WTC11 (cell line): ENCODE results near the gene SPATS2. TPM values are rescaled to one million over a fixed set of nuclear protein-coding genes. Genes with fewer than 3 reads are reported as not detected.

Experiments used
- ATAC-seq: fragments of 200-7000 bp; cut with Tn5 transposase; 2 replicates; pipeline ENCODE4 v1.10.0; 2021; ENCODE audit warnings: mild to moderate bottlenecking, moderate library complexity
- CTCF ChIA-PET: fragments of 300-600 bp; sonication (Branson Sonifier 250); formaldehyde crosslinking; loops from one replicate; lab custom pipeline; 2021; ENCODE audit warnings: antibody characterized with exemption; lab: Charles Lee
- POLR2A ChIA-PET: fragments of 350-600 bp; sonication (Branson Sonifier 250); formaldehyde crosslinking; loops from one replicate; lab custom pipeline; 2021; ENCODE audit warnings: antibody characterized with exemption; lab: Charles Lee
- DNase-seq: peaks from one replicate; pipeline ENCODE4 v3.0.0; 2021; ENCODE audit warnings: low spot score
- H3K27ac Mint-ChIP-seq: 2 replicates; pipeline ENCODE4 v1.8.0; 2021; ENCODE audit warnings: mixed read lengths
- H3K27me3 Mint-ChIP-seq: 2 replicates; pipeline ENCODE4 v1.8.0; 2021; ENCODE audit warnings: low read depth, mild to moderate bottlenecking, moderate library complexity, mixed read lengths
- H3K36me3 Mint-ChIP-seq: 2 replicates; pipeline ENCODE4 v1.8.0; 2021; ENCODE audit warnings: mixed read lengths
- H3K4me1 Mint-ChIP-seq: 2 replicates; pipeline ENCODE4 v1.8.0; 2022; ENCODE audit warnings: mixed read lengths
- H3K4me3 Mint-ChIP-seq: 2 replicates; pipeline ENCODE4 v1.8.0; 2021; ENCODE audit warnings: mild to moderate bottlenecking, moderate library complexity, mixed read lengths
- H3K9me3 Mint-ChIP-seq: 2 replicates; pipeline ENCODE4 v1.8.0; 2021; ENCODE audit warnings: mixed read lengths
- CREM ChIP-seq: sonication (generic); formaldehyde crosslinking; IDR thresholded peaks from 2 replicates; pipeline ENCODE4 v1.8.1; 2022; ENCODE audit warnings: mild to moderate bottlenecking, missing genetic modification reagents, moderate library complexity
- EMX1 ChIP-seq: fragments of 250-450 bp; sonication (Bioruptor Pico); IDR thresholded peaks from 2 replicates; pipeline ENCODE4 v1.8.0; 2021; ENCODE audit warnings: mild to moderate bottlenecking
- ETV6 ChIP-seq: sonication (generic); formaldehyde crosslinking; IDR thresholded peaks from 2 replicates; pipeline ENCODE4 v1.8.1; 2022; ENCODE audit warnings: mild to moderate bottlenecking, missing genetic modification reagents
- GRHL2 ChIP-seq: fragments of 250-450 bp; sonication (Bioruptor Pico); IDR thresholded peaks from 2 replicates; pipeline ENCODE4 v1.8.0; 2022; ENCODE audit warnings: mild to moderate bottlenecking, moderate library complexity; ENCODE audit not compliant: insufficient replicate concordance, severe bottlenecking
- MYBL2 ChIP-seq: sonication (generic); formaldehyde crosslinking; IDR thresholded peaks from 2 replicates; pipeline ENCODE4 v1.8.1; 2023; ENCODE audit warnings: mild to moderate bottlenecking, moderate library complexity, missing genetic modification reagents
- NFYB ChIP-seq: sonication (generic); formaldehyde crosslinking; conservative IDR thresholded peaks from 2 replicates; pipeline ENCODE4 v1.8.0; 2022; ENCODE audit warnings: low read depth, missing genetic modification reagents
- NR3C1 ChIP-seq: sonication (generic); formaldehyde crosslinking; conservative IDR thresholded peaks from 2 replicates; pipeline ENCODE4 v1.8.1; 2023; ENCODE audit warnings: low read depth, mild to moderate bottlenecking, missing genetic modification reagents
- RELA ChIP-seq: sonication (generic); formaldehyde crosslinking; IDR thresholded peaks from 2 replicates; pipeline ENCODE4 v1.8.1; 2022; ENCODE audit warnings: missing genetic modification reagents, mild to moderate bottlenecking, borderline replicate concordance
- RORB ChIP-seq: fragments of 250-450 bp; sonication (Bioruptor Pico); IDR thresholded peaks from 2 replicates; pipeline ENCODE4 v1.9.0; 2021; ENCODE audit warnings: mild to moderate bottlenecking
- SMAD4 ChIP-seq: sonication (generic); formaldehyde crosslinking; IDR thresholded peaks from 2 replicates; pipeline ENCODE4 v1.8.0; 2022; ENCODE audit warnings: mild to moderate bottlenecking, missing genetic modification reagents
- SOX15 ChIP-seq: fragments of 250-450 bp; sonication (Bioruptor Pico); IDR thresholded peaks from 2 replicates; pipeline ENCODE4 v1.9.0; 2021; ENCODE audit warnings: mild to moderate bottlenecking
- SP1 ChIP-seq: sonication (generic); formaldehyde crosslinking; conservative IDR thresholded peaks from 2 replicates; pipeline ENCODE4 v1.8.1; 2022; ENCODE audit warnings: missing genetic modification reagents
- ZNF121 ChIP-seq: sonication (generic); formaldehyde crosslinking; IDR thresholded peaks from 2 replicates; pipeline ENCODE4 v1.8.0; 2023; ENCODE audit warnings: missing genetic modification reagents
- ZNF138 ChIP-seq: sonication (generic); formaldehyde crosslinking; conservative IDR thresholded peaks from 2 replicates; pipeline ENCODE4 v1.8.1; 2022; ENCODE audit warnings: mild to moderate bottlenecking, moderate library complexity, missing genetic modification reagents
- ZNF232 ChIP-seq: sonication (generic); formaldehyde crosslinking; IDR thresholded peaks from 2 replicates; pipeline ENCODE4 v1.8.0; 2022; ENCODE audit warnings: mild to moderate bottlenecking, missing genetic modification reagents
- ZNF671 ChIP-seq: fragments of 250-450 bp; sonication (Bioruptor Pico); IDR thresholded peaks from 2 replicates; pipeline ENCODE4 v1.8.0; 2021; ENCODE audit warnings: mild to moderate bottlenecking
- total RNA-seq: library from RNA; stranded (reverse); gene quantifications from 3 replicates; pipeline ENCODE4 v1.2.3, GENCODE V29; 2021
- TF ChIP-seq, protein P1 (sequence below): fragments of 250-450 bp; sonication (Bioruptor Pico); IDR thresholded peaks from 2 replicates; pipeline ENCODE4 v1.8.0; 2021; ENCODE audit warnings: mild to moderate bottlenecking
- TF ChIP-seq, protein P2 (sequence below): sonication (generic); formaldehyde crosslinking; IDR thresholded peaks from 2 replicates; pipeline ENCODE4 v1.8.0; 2022; ENCODE audit warnings: missing genetic modification reagents
- TF ChIP-seq, protein P3 (sequence below): fragments of 250-450 bp; sonication (Bioruptor Pico); IDR thresholded peaks from 2 replicates; pipeline ENCODE4 v1.9.0; 2021; ENCODE audit warnings: mild to moderate bottlenecking
- TF ChIP-seq, protein P4 (sequence below): sonication (generic); formaldehyde crosslinking; IDR thresholded peaks from 2 replicates; pipeline ENCODE4 v1.8.1; 2022; ENCODE audit warnings: low read depth, mild to moderate bottlenecking, moderate library complexity, missing genetic modification reagents, borderline replicate concordance
- TF ChIP-seq, protein P5 (sequence below): sonication (generic); formaldehyde crosslinking; IDR thresholded peaks from 2 replicates; pipeline ENCODE4 v1.8.1; 2023; ENCODE audit warnings: mild to moderate bottlenecking, missing genetic modification reagents, moderate library complexity
- TF ChIP-seq, protein P6 (sequence below): sonication (generic); formaldehyde crosslinking; IDR thresholded peaks from 2 replicates; pipeline ENCODE4 v1.8.1; 2023; ENCODE audit warnings: mild to moderate bottlenecking, moderate library complexity, missing genetic modification reagents

The SPATS2 gene
- total RNA-seq, 1 experiment from 2014 or later = 25.9 TPM

DNA sequence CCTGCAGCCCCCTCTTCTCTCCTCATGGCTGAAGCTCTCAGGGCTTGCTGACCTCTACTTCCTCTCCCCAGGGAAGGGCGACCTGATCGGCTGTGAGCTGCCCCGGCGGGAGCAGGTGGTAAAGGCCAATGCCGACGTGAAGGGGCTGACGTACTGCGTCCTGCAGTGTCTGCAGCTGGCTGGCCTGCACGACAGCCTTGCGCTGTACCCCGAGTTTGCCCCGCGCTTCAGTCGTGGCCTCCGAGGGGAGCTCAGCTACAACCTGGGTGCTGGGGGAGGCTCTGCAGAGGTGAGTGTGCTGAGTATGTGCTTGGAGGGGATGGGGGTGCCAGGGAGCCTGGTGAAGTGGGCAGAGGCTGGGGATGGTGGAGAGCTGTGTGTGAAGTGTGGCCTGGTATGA lies 187.0 kb downstream of the SPATS2 start:
- H3K4me3 Mint-ChIP-seq = no peak overlapping the region
- no peaks in the 10 kb centered on the region for H3K9me3 Mint-ChIP-seq
- TF ChIP-seq SOX15 (CRISPR knock-in tag) = no peak
- no peak for TF ChIP-seq CREM (CRISPR knock-in tag)
- TF ChIP-seq, protein P1, sequence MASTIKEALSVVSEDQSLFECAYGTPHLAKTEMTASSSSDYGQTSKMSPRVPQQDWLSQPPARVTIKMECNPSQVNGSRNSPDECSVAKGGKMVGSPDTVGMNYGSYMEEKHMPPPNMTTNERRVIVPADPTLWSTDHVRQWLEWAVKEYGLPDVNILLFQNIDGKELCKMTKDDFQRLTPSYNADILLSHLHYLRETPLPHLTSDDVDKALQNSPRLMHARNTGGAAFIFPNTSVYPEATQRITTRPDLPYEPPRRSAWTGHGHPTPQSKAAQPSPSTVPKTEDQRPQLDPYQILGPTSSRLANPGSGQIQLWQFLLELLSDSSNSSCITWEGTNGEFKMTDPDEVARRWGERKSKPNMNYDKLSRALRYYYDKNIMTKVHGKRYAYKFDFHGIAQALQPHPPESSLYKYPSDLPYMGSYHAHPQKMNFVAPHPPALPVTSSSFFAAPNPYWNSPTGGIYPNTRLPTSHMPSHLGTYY (CRISPR knock-in tag) = no peak
- TF ChIP-seq, all 79 proteins: peak for 0
- no peak for DNase-seq
- H3K4me1 Mint-ChIP-seq = no peaks in the 10 kb centered on the region
- peaks cover 26% of the 10 kb centered on the region for H3K27me3 Mint-ChIP-seq
- no peak overlapping the region for H3K27ac Mint-ChIP-seq
- ChIA-PET POLR2A (interaction anchor here (0.6 to 1.4 kb wide), 2 partner anchors 187 to 530 kb away, joined by 3 to 4 read pairs; partner anchors contain the start of gene SPATS2), CTCF (interaction anchor here (0.5 to 7.8 kb wide), 38 partner anchors 9 to 466 kb away, joined by 3 to 99 read pairs (median 6); partner anchors contain the start of genes DNAJC22, FAM186B, KCNH3 and PRPF40B)
- H3K36me3 Mint-ChIP-seq = peaks cover 10% of the 10 kb centered on the region
- no peak for ATAC-seq

DNA sequence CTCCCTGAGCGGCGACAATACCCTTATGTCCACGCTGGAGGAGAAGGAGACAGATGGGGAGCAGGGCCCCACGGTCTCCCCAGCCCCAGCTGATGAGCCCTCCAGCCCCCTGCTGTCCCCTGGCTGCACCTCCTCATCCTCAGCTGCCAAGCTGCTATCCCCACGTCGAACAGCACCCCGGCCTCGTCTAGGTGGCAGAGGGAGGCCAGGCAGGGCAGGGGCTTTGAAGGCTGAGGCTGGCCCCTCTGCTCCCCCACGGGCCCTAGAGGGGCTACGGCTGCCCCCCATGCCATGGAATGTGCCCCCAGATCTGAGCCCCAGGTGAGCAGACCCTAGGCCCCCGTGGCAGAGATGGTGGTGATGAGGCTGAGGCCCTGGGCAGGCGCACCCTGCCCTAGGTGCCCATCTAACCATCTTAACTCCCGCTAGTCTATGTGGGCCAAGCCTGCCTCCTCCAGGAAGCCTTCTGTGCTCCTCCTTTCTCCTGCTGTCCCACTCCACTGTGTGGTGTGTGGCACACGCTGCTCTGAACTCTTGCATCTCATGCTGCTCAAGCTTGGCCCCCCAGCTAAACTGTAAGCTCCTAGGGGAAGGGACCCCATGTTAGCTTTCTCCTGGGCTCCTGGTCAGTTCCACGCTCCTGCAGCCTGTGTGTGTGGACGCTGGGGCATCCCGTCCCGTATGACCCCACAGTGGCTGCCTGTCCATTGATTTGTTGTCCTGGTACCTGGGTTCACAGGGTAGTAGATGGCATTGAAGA lies 188.5 kb downstream of the SPATS2 start:
- DNase-seq = no peak
- peaks cover 24% of the 10 kb centered on the region for H3K36me3 Mint-ChIP-seq
- ChIA-PET POLR2A (no interaction called here), CTCF (interaction anchor here (1.1 to 7.8 kb wide), 4 partner anchors 23 to 209 kb away, joined by 3 to 99 read pairs (median 31); partner anchors contain the start of genes DNAJC22 and SPATS2)
- H3K4me1 Mint-ChIP-seq = no peaks in the 10 kb centered on the region
- no peak overlapping the region for H3K4me3 Mint-ChIP-seq
- no peaks in the 10 kb centered on the region for H3K9me3 Mint-ChIP-seq
- ATAC-seq = no peak
- TF ChIP-seq ZNF671 (CRISPR knock-in tag) = no peak
- TF ChIP-seq, protein P2, sequence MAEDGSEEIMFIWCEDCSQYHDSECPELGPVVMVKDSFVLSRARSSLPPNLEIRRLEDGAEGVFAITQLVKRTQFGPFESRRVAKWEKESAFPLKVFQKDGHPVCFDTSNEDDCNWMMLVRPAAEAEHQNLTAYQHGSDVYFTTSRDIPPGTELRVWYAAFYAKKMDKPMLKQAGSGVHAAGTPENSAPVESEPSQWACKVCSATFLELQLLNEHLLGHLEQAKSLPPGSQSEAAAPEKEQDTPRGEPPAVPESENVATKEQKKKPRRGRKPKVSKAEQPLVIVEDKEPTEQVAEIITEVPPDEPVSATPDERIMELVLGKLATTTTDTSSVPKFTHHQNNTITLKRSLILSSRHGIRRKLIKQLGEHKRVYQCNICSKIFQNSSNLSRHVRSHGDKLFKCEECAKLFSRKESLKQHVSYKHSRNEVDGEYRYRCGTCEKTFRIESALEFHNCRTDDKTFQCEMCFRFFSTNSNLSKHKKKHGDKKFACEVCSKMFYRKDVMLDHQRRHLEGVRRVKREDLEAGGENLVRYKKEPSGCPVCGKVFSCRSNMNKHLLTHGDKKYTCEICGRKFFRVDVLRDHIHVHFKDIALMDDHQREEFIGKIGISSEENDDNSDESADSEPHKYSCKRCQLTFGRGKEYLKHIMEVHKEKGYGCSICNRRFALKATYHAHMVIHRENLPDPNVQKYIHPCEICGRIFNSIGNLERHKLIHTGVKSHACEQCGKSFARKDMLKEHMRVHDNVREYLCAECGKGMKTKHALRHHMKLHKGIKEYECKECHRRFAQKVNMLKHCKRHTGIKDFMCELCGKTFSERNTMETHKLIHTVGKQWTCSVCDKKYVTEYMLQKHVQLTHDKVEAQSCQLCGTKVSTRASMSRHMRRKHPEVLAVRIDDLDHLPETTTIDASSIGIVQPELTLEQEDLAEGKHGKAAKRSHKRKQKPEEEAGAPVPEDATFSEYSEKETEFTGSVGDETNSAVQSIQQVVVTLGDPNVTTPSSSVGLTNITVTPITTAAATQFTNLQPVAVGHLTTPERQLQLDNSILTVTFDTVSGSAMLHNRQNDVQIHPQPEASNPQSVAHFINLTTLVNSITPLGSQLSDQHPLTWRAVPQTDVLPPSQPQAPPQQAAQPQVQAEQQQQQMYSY (CRISPR knock-in tag) = no peak
- TF ChIP-seq SP1 (CRISPR knock-in tag) = no peak
- TF ChIP-seq NR3C1 (CRISPR knock-in tag) = no peak
- TF ChIP-seq NFYB = no peak
- TF ChIP-seq ETV6 = no peak
- TF ChIP-seq, protein P3, sequence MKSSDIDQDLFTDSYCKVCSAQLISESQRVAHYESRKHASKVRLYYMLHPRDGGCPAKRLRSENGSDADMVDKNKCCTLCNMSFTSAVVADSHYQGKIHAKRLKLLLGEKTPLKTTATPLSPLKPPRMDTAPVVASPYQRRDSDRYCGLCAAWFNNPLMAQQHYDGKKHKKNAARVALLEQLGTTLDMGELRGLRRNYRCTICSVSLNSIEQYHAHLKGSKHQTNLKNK (CRISPR knock-in tag) = no peak
- TF ChIP-seq ZNF121 (CRISPR knock-in tag) = no peak
- TF ChIP-seq RELA = no peak
- no peak for TF ChIP-seq RORB
- TF ChIP-seq, protein P4, sequence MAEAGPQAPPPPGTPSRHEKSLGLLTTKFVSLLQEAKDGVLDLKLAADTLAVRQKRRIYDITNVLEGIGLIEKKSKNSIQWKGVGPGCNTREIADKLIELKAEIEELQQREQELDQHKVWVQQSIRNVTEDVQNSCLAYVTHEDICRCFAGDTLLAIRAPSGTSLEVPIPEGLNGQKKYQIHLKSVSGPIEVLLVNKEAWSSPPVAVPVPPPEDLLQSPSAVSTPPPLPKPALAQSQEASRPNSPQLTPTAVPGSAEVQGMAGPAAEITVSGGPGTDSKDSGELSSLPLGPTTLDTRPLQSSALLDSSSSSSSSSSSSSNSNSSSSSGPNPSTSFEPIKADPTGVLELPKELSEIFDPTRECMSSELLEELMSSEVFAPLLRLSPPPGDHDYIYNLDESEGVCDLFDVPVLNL (CRISPR knock-in tag) = no peak
- TF ChIP-seq, protein P5, sequence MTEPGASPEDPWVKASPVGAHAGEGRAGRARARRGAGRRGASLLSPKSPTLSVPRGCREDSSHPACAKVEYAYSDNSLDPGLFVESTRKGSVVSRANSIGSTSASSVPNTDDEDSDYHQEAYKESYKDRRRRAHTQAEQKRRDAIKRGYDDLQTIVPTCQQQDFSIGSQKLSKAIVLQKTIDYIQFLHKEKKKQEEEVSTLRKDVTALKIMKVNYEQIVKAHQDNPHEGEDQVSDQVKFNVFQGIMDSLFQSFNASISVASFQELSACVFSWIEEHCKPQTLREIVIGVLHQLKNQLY (CRISPR knock-in tag) = no peak
- no peak for TF ChIP-seq CREM (CRISPR knock-in tag)
- TF ChIP-seq EMX1 (CRISPR knock-in tag) = no peak
- no peak for TF ChIP-seq ZNF232 (CRISPR knock-in tag)
- no peak for TF ChIP-seq SMAD4 (CRISPR knock-in tag)
- TF ChIP-seq, protein P6, sequence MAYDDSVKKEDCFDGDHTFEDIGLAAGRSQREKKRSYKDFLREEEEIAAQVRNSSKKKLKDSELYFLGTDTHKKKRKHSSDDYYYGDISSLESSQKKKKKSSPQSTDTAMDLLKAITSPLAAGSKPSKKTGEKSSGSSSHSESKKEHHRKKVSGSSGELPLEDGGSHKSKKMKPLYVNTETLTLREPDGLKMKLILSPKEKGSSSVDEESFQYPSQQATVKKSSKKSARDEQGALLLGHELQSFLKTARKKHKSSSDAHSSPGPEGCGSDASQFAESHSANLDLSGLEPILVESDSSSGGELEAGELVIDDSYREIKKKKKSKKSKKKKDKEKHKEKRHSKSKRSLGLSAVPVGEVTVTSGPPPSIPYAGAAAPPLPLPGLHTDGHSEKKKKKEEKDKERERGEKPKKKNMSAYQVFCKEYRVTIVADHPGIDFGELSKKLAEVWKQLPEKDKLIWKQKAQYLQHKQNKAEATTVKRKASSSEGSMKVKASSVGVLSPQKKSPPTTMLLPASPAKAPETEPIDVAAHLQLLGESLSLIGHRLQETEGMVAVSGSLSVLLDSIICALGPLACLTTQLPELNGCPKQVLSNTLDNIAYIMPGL = no peak
- TF ChIP-seq ZNF138 (CRISPR knock-in tag) = no peak
- no peak for TF ChIP-seq GRHL2 (CRISPR knock-in tag)
- no peak for TF ChIP-seq MYBL2 (CRISPR knock-in tag)
- H3K27ac Mint-ChIP-seq = no peak overlapping the region
- peaks cover 14% of the 10 kb centered on the region for H3K27me3 Mint-ChIP-seq
